Measurements from ENCODE around the gene LDAF1. TPM values are rescaled to one million over a fixed set of nuclear protein-coding genes. Genes with fewer than 3 reads are reported as not detected.

LDAF1 gene
- total RNA-seq, 1 donor = 47.9 TPM

DNA sequence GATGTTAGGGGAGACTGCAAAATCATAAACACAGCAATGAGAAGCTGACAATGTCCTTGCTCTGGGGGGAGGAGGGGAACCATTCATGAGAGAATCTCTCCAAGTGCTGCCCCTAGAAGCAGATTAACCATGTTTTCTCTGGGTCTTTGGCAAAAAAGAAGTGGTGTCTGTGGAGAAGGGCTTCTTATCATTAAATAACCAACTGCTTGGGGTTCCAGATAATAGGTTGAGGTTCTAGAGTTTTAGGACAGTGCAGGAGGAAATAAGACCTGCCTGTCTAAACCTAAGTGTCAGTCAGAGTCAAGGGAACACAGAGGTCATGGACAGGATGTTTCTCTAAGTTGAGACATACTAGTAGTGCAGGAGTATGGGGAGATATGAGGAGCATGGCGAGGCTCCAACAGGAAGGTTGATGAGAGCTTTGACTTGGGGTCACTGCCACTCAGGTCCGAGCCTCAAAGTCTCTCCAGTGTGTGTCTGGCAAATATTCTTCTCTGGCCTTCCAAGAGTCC is 69.9 kb downstream of the LDAF1 start:
- no peak for TF ChIP-seq CTCF (IDR thresholded peaks at IDR 0.05; ENCODE audit: insufficient read depth, low read depth, low read length)

More for the DNA sequence above, 69.9 kb downstream of the LDAF1 start:
- DNase-seq (ENCODE audit: low read depth) = no peak
- no peak overlapping the region for H3K4me3 ChIP-seq (ENCODE audit: low read depth, low read length)

Other genes starting within 250 kb of the LDAF1 start
- under 0.01 TPM in 2 replicates for gene DNAH3, start 7.8 kb upstream of the LDAF1 start, total RNA-seq
- gene ZP2, start 52.9 kb downstream of the LDAF1 start, total RNA-seq = not detected in 2 replicates
- gene ANKS4B, start 75.0 kb downstream of the LDAF1 start, total RNA-seq = not detected in 2 replicates
- 0.32 TPM in 1 of 2 replicates, not detected in the other for gene CRYM, start 119.6 kb downstream of the LDAF1 start, total RNA-seq

All from fibroblast of villous mesenchyme (primary cell).